NT2/D1 (cell line): ENCODE data around the gene CASK.

ENCODE experiments used
- DNase-seq: peaks from one replicate; pipeline ENCODE4 v3.0.0-alpha.2; 2011; ENCODE audit warnings: low read depth, low spot score
- H3K27me3 ChIP-seq: 2 replicates; pipeline ENCODE4 v1.6.0; 2011; ENCODE audit warnings: mild to moderate bottlenecking; ENCODE audit not compliant: insufficient read length, insufficient read depth
- H3K36me3 ChIP-seq: 2 replicates; pipeline ENCODE4 v1.6.1; 2011; ENCODE audit warnings: mild to moderate bottlenecking, low read length, mixed read lengths; ENCODE audit not compliant: insufficient read depth, insufficient read length
- H3K4me1 ChIP-seq: 2 replicates; pipeline ENCODE4 v1.5.1; 2011; ENCODE audit not compliant: insufficient read depth, insufficient read length
- H3K4me3 ChIP-seq: 2 replicates; pipeline ENCODE4 v1.5.1; 2011; ENCODE audit warnings: low read depth; ENCODE audit not compliant: insufficient read length
- H3K9ac ChIP-seq: 2 replicates; pipeline ENCODE4 v1.6.0; 2011; ENCODE audit warnings: low read depth; ENCODE audit not compliant: insufficient read length
- H3K9me3 ChIP-seq: 2 replicates; pipeline ENCODE4 v1.5.1; 2011; ENCODE audit warnings: mild to moderate bottlenecking, low read length; ENCODE audit not compliant: insufficient read depth
- SUZ12 ChIP-seq: IDR thresholded peaks from 2 replicates; pipeline ENCODE4 v1.6.1; 2011; ENCODE audit not compliant: insufficient read length, insufficient read depth; ENCODE audit errors: extremely low read depth
- YY1 ChIP-seq: IDR thresholded peaks from 2 replicates; pipeline ENCODE4 v1.6.1; 2011; ENCODE audit not compliant: insufficient read length, insufficient read depth
- ZNF274 ChIP-seq: IDR thresholded peaks from 2 replicates; pipeline ENCODE4 v1.6.1; 2011; ENCODE audit warnings: mild to moderate bottlenecking, low read depth, low read length

The CASK gene

DNA sequence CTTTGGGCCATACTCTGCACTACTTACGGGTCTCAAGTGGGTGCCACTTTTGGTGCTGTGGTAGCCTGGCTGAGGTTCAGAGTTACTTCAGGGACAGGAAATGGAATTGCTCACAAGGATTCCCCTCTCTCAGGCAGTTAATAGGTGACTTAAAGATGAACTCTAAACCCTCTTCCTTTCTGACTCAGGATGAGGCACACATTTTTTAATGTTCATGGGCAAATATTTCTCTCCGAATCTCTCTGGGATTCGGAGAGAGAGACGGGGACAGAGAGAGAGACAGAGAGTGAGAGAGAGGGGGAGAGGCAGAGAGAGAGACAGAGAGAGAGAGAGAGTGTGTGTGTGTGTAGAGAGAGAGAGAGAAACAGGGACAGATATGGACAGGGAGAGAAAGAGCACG, 396.4 kb downstream of the CASK start:
- no peak for DNase-seq
- H3K27me3 ChIP-seq, result no peaks in the 10 kb centered on the region
- no peak overlapping the region for H3K4me3 ChIP-seq
- H3K4me1 ChIP-seq, result no peaks in the 10 kb centered on the region
- H3K9me3 ChIP-seq, result no peaks in the 10 kb centered on the region
- TF ChIP-seq YY1 (no peak), ZNF274 (no peak), SUZ12 (no peak)
- H3K36me3 ChIP-seq, result peaks cover 31% of the 10 kb centered on the region
- no peak overlapping the region for H3K9ac ChIP-seq

DNA sequence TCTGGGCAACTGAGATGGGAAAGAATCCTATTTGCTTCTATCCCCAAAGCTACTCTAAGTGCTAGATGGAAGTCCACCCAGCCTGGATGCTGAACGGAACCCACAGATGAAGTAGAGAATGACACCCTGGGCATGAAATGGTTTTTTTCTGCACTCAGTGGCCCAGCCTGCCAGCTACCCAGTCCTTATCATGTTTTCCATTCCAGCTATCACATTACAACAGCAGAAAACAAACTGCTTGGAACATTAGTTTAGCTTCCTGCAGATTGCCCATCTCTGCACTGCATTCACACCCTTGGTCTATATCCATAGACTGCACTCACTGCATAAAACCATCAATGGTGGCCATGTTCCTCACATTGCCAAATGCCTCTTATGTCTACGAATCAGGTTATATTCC, 397.1 kb downstream of the CASK start:
- TF ChIP-seq ZNF274 (no peak), SUZ12 (no peak), YY1 (no peak)
- H3K4me3 ChIP-seq, result no peak overlapping the region
- H3K9ac ChIP-seq, result no peak overlapping the region
- peaks cover 3% of the 10 kb centered on the region for H3K4me1 ChIP-seq
- DNase-seq, result no peak
- no peaks in the 10 kb centered on the region for H3K27me3 ChIP-seq
- peaks cover 31% of the 10 kb centered on the region for H3K36me3 ChIP-seq
- H3K9me3 ChIP-seq, result no peaks in the 10 kb centered on the region

DNA sequence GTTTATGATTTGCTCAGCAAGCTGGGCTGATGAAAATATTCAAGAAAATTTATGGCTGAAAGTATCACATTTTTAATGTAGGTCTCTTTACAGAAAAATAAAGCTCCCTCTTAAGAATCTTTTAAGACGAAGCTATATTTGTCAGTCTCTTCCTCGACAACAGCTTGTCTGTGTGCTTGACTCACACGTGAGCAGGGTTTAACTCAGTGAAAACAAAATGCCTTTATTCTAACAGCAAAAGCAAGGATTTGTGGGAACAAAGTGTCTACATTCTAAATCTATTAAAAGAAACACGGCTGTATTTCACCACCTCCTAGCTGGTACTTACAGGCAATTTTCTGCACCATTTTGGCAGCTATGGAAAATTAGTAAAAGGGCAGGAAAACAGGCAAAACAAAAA, 400.7 kb downstream of the CASK start:
- no peaks in the 10 kb centered on the region for H3K27me3 ChIP-seq
- H3K4me1 ChIP-seq, result peaks cover 7% of the 10 kb centered on the region
- H3K9ac ChIP-seq, result no peak overlapping the region
- no peaks in the 10 kb centered on the region for H3K9me3 ChIP-seq
- H3K36me3 ChIP-seq, result peaks cover 9% of the 10 kb centered on the region
- H3K4me3 ChIP-seq, result no peak overlapping the region
- no peak for TF ChIP-seq YY1
- TF ChIP-seq SUZ12, result no peak
- TF ChIP-seq ZNF274, result no peak
- DNase-seq, result no peak

DNA sequence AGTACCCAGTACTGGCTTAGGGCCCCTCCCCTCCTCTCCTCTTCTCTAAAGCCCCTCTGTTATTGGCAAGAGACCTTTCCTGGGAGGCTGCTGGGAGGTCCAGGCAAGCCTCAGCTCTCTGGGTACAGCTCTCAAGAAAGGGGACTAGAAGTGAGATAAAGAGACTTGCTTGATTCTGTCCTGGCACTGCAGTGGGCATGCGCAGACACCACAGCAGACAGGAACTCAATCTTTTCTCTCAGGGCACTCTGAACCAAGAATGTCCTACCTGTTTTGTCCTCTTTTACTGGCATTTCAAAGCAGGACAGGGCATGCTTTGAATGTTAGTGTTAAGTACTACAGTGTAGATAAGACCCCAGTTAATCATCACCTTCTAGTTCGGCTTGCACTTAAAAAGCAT, 401.3 kb downstream of the CASK start:
- Histone ChIP-seq H3K4me1 (peaks cover 7% of the 10 kb centered on the region), H3K9ac (no peak overlapping the region), H3K9me3 (no peaks in the 10 kb centered on the region), H3K36me3 (peaks cover 9% of the 10 kb centered on the region), H3K27me3 (no peaks in the 10 kb centered on the region), H3K4me3 (no peak overlapping the region)
- TF ChIP-seq SUZ12 (no peak), ZNF274 (no peak), YY1 (no peak)
- DNase-seq, result no peak

DNA sequence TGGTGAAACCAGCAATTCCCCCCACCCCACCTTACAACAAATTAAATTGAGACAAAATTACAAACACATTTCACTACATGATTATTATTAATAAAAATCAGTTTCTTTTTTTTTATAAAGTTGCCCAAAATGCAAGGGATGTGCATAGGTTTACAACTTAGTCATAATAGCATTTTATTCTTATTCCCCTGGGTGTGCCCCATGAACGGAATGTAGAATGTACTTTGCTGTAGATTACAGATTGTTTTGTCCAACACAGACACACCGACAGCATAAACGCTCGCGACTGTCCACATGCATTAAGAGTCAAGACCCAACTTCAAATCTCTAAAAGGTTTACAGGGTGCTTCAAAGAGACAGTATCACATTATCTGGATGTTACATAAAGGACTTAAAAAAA, 403.9 kb downstream of the CASK start:
- Histone ChIP-seq H3K36me3 (peaks cover 5% of the 10 kb centered on the region), H3K27me3 (no peaks in the 10 kb centered on the region), H3K4me1 (peaks cover 7% of the 10 kb centered on the region), H3K9me3 (no peaks in the 10 kb centered on the region), H3K9ac (no peak overlapping the region), H3K4me3 (no peak overlapping the region)
- DNase-seq, result no peak
- TF ChIP-seq YY1 (no peak), SUZ12 (no peak), ZNF274 (no peak)

DNA sequence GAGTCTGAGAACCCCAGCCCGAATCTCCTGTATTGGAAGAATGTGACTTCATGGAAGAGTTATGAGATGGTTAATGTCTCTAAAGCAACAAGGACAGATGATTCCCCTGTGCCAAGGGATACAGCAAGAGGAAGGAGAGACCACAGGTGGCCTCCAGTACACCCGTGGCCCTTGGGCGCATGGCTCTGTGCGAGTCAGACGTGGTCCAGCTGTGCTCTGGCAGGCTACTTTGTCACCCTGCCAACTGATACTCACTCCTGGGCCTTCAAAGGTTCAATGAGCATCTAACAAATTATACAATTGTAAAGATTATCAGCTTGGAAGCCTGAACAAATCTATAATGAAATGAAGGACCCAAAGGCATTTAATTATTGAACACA, 404.5 kb downstream of the CASK start:
- DNase-seq, result no peak
- Histone ChIP-seq H3K4me1 (peaks cover 7% of the 10 kb centered on the region), H3K9ac (no peak overlapping the region), H3K4me3 (no peak overlapping the region), H3K36me3 (peaks cover 5% of the 10 kb centered on the region), H3K9me3 (no peaks in the 10 kb centered on the region), H3K27me3 (no peaks in the 10 kb centered on the region)
- TF ChIP-seq YY1 (no peak), SUZ12 (no peak), ZNF274 (no peak)

DNA sequence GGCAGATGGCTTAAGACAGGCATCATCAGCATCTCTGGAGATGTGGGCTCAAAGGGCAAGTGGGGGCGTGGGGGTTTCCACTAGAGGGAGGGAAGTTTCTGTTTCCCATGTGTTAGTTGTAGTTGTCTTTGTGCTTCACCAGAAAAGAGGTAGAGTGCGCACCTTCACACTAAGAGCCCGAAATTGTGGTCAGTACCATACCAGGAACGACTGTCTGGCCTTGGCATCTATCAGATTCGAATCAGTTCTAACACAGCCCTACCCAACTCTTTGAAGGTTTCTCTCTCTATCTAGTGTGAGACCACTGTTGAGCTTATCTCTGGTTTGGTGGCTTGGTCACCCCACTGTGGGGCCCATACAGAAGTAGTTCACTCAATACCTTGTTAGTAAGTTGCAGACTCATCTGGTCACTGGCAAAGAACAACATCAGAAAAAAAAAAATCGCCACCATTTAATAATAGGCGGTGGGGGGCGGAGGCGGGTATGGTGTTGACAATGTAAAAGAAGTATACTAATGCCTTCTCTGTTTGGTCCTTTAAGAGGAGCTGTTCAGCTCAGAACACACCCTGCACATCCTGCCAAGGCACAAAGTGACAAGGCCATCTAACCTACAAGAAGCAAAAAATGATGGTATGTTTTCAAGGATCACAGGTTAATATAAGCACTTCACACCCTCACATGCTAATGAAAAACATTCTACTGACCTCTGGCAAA, 405.1 kb downstream of the CASK start:
- Histone ChIP-seq H3K9me3 (no peaks in the 10 kb centered on the region), H3K9ac (no peak overlapping the region), H3K4me3 (no peak overlapping the region), H3K27me3 (no peaks in the 10 kb centered on the region), H3K4me1 (peaks cover 9% of the 10 kb centered on the region), H3K36me3 (peaks cover under 1% of the 10 kb centered on the region)
- no peak for TF ChIP-seq ZNF274
- no peak for TF ChIP-seq YY1
- no peak for DNase-seq

DNA sequence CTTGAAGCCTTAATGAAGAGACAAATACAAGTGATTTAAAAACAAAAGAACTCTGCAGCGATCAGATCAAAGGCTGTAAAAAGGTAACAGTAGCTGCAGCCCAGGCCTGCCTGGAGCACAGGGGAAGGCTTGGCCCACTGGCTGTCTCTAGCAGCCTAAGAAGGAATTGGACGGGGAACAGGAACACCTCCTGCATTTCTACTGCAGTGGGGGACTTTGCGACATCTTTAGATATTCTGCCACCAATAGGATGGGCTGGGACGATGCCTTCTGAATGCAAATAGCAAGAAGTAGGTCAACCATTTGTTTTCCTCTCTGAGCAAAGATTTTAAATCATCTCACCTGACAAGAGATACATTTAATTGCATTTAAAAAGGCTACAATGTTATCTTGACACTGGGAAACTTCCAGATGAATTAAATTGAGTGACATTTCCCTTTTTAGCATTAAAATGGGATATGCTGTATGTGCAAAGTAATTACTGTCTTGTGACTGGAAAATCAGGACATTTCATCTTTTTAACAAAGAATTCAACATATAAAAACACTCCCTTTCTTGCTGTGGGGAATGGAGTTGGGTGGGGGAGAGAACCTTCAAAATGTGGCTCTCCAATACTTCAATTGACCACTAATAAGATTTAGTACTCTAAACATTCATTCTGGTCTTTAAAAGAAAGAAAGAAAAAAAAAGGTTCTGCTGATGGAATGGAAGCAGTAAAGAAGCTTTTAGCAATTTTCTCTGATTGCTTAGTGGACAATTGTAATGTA, 406.2 kb downstream of the CASK start:
- Histone ChIP-seq H3K4me1 (peaks cover 9% of the 10 kb centered on the region), H3K36me3 (no peaks in the 10 kb centered on the region), H3K4me3 (no peak overlapping the region), H3K9ac (no peak overlapping the region), H3K9me3 (no peaks in the 10 kb centered on the region), H3K27me3 (no peaks in the 10 kb centered on the region)
- DNase-seq, result no peak
- TF ChIP-seq YY1 (no peak), ZNF274 (no peak), SUZ12 (no peak)
